DOHH2 (cell line): Measurements from ENCODE around the gene NBPF1.
"Not testable (repeated sequence)": the region's sequence is repeated elsewhere in the genome, so short reads cannot be mapped to it uniquely, and the experiment has no call there.

Experiments used
- CTCF ChIP-seq: fragments of 200-600 bp; sonication (generic); IDR thresholded peaks from one replicate; pipeline ENCODE4 v1.5.1; 2014; ENCODE audit warnings: antibody characterized with exemption, mild to moderate bottlenecking, low read depth, low read length; ENCODE audit not compliant: poor library complexity, severe bottlenecking
- EZH2phosphoT487 ChIP-seq: fragments of 200-600 bp; sonication (generic); IDR thresholded peaks from 2 replicates; pipeline ENCODE4 v1.6.1; 2017; ENCODE audit warnings: borderline replicate concordance, mild to moderate bottlenecking, antibody characterized with exemption, low read length, moderate library complexity, mixed read lengths

GRCh38 chr1:16561035-16561434 is 52.3 kb downstream of the NBPF1 start:
- not testable (repeated sequence) for TF ChIP-seq CTCF, EZH2phosphoT487
